Osteoblast (primary cell): ENCODE results near the gene ZFHX3. TPM values are rescaled to one million over a fixed set of nuclear protein-coding genes. Genes with fewer than 3 reads are reported as not detected.
A peak's percentile ranks its signal among the peaks of the same experiment; 100 is the strongest.

ENCODE experiments used
- DNase-seq: peaks from one replicate; pipeline ENCODE4 v3.0.0; 2011; ENCODE audit warnings: low spot score, mixed read lengths; ENCODE audit not compliant: insufficient read length; ENCODE audit errors: missing footprints
- H2AFZ ChIP-seq: 2 replicates; pipeline ENCODE4 v1.6.0; 2011; ENCODE audit warnings: mild to moderate bottlenecking, low read length
- H3K27ac ChIP-seq: 2 replicates; pipeline ENCODE4 v1.5.1; 2011; ENCODE audit warnings: mild to moderate bottlenecking, low read depth, low read length, moderate library complexity
- H3K27me3 ChIP-seq: 2 replicates; pipeline ENCODE4 v1.6.0; 2012; ENCODE audit warnings: mild to moderate bottlenecking, control low read depth, inconsistent platforms, low read length, moderate library complexity; ENCODE audit not compliant: insufficient read depth
- H3K36me3 ChIP-seq: 2 replicates; pipeline ENCODE4 v1.5.1; 2011; ENCODE audit warnings: mild to moderate bottlenecking, low read length, control low read depth, moderate library complexity; ENCODE audit not compliant: insufficient read depth
- H3K4me1 ChIP-seq: 2 replicates; pipeline ENCODE4 v1.5.1; 2011; ENCODE audit warnings: mild to moderate bottlenecking, low read length, control low read depth, moderate library complexity; ENCODE audit not compliant: insufficient read depth
- H3K4me2 ChIP-seq: 2 replicates; pipeline ENCODE4 v1.6.0; 2011; ENCODE audit warnings: mild to moderate bottlenecking, low read length; ENCODE audit not compliant: insufficient read depth
- H3K4me3 ChIP-seq: fragments of 200-600 bp; sonication (generic); 3 replicates; pipeline ENCODE4 v1.5.1; 2012; ENCODE audit warnings: mild to moderate bottlenecking, low read length, inconsistent platforms; ENCODE audit not compliant: insufficient read depth
- H3K79me2 ChIP-seq: 2 replicates; pipeline ENCODE4 v1.6.0; 2012; ENCODE audit warnings: mild to moderate bottlenecking, low read length, control low read depth, inconsistent platforms; ENCODE audit not compliant: insufficient read depth
- H3K9me3 ChIP-seq: 2 replicates; pipeline ENCODE4 v1.5.1; 2011; ENCODE audit warnings: low read depth, low read length, control low read depth
- H4K20me1 ChIP-seq: 2 replicates; pipeline ENCODE4 v1.6.0; 2012; ENCODE audit warnings: mild to moderate bottlenecking, low read length, control low read depth; ENCODE audit not compliant: insufficient read depth
- CTCF ChIP-seq: IDR thresholded peaks from 2 replicates; pipeline ENCODE4 v1.5.1; 2011; ENCODE audit warnings: mild to moderate bottlenecking, low read depth, low read length, moderate library complexity; ENCODE audit errors: extremely low read depth
- total RNA-seq: library from RNA; depleted of rRNA; stranded (reverse); fragments of >200 nt; gene quantifications from 2 replicates; pipeline ENCODE4 v1.2.3, GENCODE V29; 2012

Gene ZFHX3
- total RNA-seq, 1 donor = 14.5 TPM

- no peak overlapping the region for H3K27ac ChIP-seq
- H2AFZ ChIP-seq = peak overlapping the region; percentile 3
- no peak for DNase-seq
- H3K79me2 ChIP-seq = no peaks in the 10 kb centered on the region
- no peak for TF ChIP-seq CTCF
- no peak overlapping the region for H3K4me3 ChIP-seq
- no peaks in the 10 kb centered on the region for H3K9me3 ChIP-seq
- no peak overlapping the region for H3K4me2 ChIP-seq
- no peaks in the 10 kb centered on the region for H3K27me3 ChIP-seq
- peaks cover 14% of the 10 kb centered on the region for H3K4me1 ChIP-seq
- H3K36me3 ChIP-seq = no peaks in the 10 kb centered on the region
- H4K20me1 ChIP-seq = no peaks in the 10 kb centered on the region
These were observed 46.4 kb upstream of the ZFHX3 start for GRCh38 chr16:73094371-73094770.

DNA sequence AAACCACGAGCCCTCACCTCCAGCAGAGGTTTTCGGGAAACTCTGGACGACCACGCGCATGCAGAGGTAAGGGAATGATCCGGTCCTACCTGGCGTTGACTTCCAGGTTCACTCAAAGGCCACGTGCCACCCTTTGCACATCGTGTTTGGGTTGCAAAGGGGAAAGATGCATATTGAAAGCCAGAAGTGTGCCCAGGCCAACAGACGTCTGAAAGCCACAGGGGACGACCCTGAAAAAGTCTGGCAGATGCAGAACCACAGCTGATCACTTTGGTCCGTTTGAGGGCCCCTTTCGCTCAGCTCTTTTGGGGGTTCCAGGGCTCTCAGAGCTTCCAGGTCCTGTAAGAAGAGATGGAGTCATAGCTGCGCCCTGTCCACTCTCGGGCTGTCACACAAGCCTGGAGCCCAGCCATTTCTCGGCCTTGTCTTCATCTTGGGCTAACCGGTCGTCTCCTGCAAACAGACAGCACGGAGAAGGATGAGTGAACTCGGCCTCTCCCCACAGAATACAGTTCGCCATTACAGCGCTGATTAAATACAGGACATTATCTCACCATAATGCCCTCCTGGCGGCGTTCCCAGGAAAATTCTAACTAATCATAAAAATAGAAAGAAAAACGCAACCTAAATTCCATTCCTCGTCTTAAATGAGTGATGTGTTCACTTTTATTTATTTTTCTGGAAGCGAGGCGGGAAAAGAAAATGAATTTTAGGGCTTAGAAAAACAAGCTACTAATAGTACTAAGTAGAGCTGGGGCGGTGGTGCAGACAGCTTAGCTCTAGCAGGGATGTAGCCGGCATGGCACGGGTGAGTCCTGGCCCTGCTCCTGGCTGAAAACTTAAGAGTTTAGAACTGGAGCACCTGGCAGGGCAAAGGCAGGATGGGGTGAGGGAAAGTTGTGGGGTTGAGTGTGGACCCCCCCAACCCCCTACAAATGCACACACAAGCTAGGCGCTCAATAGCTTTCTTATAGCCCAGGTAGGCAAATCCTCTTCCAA, 45.5 kb upstream of the ZFHX3 start:
- Histone ChIP-seq H4K20me1 (no peaks in the 10 kb centered on the region), H2AFZ (peak overlapping the region; percentile 61), H3K9me3 (no peaks in the 10 kb centered on the region), H3K27ac (no peak overlapping the region), H3K4me3 (no peak overlapping the region), H3K4me1 (peaks cover 14% of the 10 kb centered on the region), H3K27me3 (no peaks in the 10 kb centered on the region), H3K79me2 (no peaks in the 10 kb centered on the region), H3K36me3 (no peaks in the 10 kb centered on the region), H3K4me2 (peak overlapping the region; percentile 59)
- DNase-seq = no peak
- TF ChIP-seq CTCF = no peak

DNA sequence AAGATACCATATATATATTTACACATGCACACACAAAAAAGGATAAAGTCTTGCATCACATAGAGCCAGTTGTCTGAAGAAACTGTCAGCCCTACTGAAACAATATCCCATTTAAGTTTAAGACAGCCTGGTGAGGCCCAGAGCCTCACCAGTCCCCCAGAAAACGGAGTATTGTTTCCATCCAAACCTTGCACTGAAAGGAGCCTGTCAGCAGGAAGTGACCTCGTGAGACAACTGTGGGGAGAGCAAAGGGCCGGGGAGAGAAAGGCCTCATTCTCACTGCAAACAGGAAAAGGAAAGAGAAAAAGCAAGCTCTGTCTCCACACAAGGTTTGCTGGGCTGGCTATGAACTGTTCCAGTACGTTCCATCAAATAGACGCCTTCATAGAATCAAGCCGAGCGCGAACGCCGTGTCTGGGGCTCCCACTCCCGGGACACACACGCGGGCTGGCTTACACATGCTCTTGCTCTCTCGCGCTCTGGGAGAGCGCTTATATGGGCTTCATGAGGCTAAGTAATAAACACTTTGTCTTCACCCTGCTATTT, 44.4 kb upstream of the ZFHX3 start:
- peaks cover 14% of the 10 kb centered on the region for H3K4me1 ChIP-seq
- no peak for TF ChIP-seq CTCF
- no peak overlapping the region for H2AFZ ChIP-seq
- H3K27me3 ChIP-seq = no peaks in the 10 kb centered on the region
- H3K36me3 ChIP-seq = no peaks in the 10 kb centered on the region
- no peaks in the 10 kb centered on the region for H3K79me2 ChIP-seq
- no peak overlapping the region for H3K4me3 ChIP-seq
- no peaks in the 10 kb centered on the region for H3K9me3 ChIP-seq
- no peak for DNase-seq
- H3K4me2 ChIP-seq = no peak overlapping the region
- no peaks in the 10 kb centered on the region for H4K20me1 ChIP-seq
- H3K27ac ChIP-seq = no peak overlapping the region

DNA sequence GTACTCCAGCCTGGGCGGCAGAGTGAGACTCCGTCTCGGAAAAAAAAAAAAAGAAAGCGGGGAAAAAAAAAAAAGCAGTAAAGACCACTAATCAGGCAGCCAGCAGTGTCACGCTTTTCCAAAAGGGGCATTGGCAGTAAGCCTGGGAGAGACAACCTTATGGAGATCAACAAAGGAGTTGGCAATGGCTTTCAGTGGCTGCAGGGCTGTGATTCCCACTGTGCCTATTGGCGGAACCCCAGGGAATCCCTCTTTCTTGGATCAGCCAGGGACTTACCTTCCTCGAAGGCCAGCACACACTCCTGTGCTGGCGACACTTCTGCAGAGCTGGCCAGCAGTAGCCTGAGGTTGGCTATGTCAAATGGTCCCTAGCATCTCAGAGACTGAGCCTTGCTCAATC, 43.2 kb upstream of the ZFHX3 start:
- no peaks in the 10 kb centered on the region for H3K9me3 ChIP-seq
- no peak overlapping the region for H3K27ac ChIP-seq
- no peaks in the 10 kb centered on the region for H3K27me3 ChIP-seq
- H3K36me3 ChIP-seq = no peaks in the 10 kb centered on the region
- H3K79me2 ChIP-seq = no peaks in the 10 kb centered on the region
- H3K4me3 ChIP-seq = no peak overlapping the region
- H3K4me1 ChIP-seq = peaks cover 14% of the 10 kb centered on the region
- no peak overlapping the region for H3K4me2 ChIP-seq
- H4K20me1 ChIP-seq = no peaks in the 10 kb centered on the region
- DNase-seq = no peak
- no peak for TF ChIP-seq CTCF
- no peak overlapping the region for H2AFZ ChIP-seq
